HCT116 (cell line): ENCODE results near the gene S1PR2. TPM values are rescaled to one million over a fixed set of nuclear protein-coding genes. Genes with fewer than 3 reads are reported as not detected.

Source experiments
- ATAC-seq: fragments of 200-7000 bp; cut with Tn5 transposase; 2 replicates; pipeline ENCODE4 v1.9.1; 2020; ENCODE audit warnings: mild to moderate bottlenecking, moderate library complexity
- BruUV-seq: library from RNA; stranded (reverse); fragments of 400-500 nt; replicated peaks from 2 replicates; lab custom pipeline; 2021; lab: Mats Ljungman, UMichigan
- CTCF ChIA-PET: fragments of 300-600 bp; sonication (Branson Sonifier 250); formaldehyde crosslinking; loops from one replicate; lab custom pipeline; 2021; ENCODE audit warnings: antibody characterized with exemption; lab: Charles Lee
- POLR2A ChIA-PET: fragments of 300-600, 350-600 bp; sonication (Branson Sonifier 250); formaldehyde crosslinking; loops from one replicate; lab custom pipeline; 2021; ENCODE audit warnings: antibody characterized with exemption; lab: Charles Lee
- RAD21 ChIA-PET, 2 experiments: fragments of 300-600 bp; sonication (Branson Sonifier 250); formaldehyde crosslinking; loops; one replicate each; lab custom pipeline; 2023; ENCODE audit warnings: low total read pairs in 2 of 2; ENCODE audit not compliant: uncharacterized antibody in 2 of 2, unreplicated experiment in 2 of 2, low non-redundant PET in 1 of 2; lab: Charles Lee
- DNase-seq: peaks from one replicate; pipeline ENCODE4 v3.0.0-alpha.2; 2010; ENCODE audit warnings: low read depth, low spot score
- H2AFZ ChIP-seq: fragments of 200-600 bp; shearing (Covaris generic), sonication (generic); 2 replicates; pipeline ENCODE4 v1.6.1; 2017; ENCODE audit warnings: low read depth, mixed run types, mixed read lengths, antibody characterized with exemption, low read length; ENCODE audit not compliant: poor library complexity, severe bottlenecking
- H3K27ac ChIP-seq: 2 replicates; pipeline ENCODE4 v1.5.1; 2012; ENCODE audit warnings: low read depth, low read length
- H3K27me3 ChIP-seq: fragments of 200-600 bp; sonication (generic); 2 replicates; pipeline ENCODE4 v1.6.1; 2016; ENCODE audit warnings: mixed run types, low read length, mixed read lengths; ENCODE audit not compliant: insufficient read depth
- H3K36me3 ChIP-seq, 2 experiments: fragments of 200-500 bp in 1 of 2; fragments of 200-600 bp in 1 of 2; sonication (Bioruptor generic) in 1 of 2; sonication (generic) in 1 of 2; 2 replicates each; pipeline versions ENCODE4 v1.5.1 to v1.6.1; 2014 to 2016; ENCODE audit warnings: low read length in 2 of 2, inconsistent platforms in 1 of 2, mixed read lengths in 1 of 2, mixed run types in 1 of 2; ENCODE audit not compliant: insufficient read depth in 2 of 2, control insufficient read depth in 1 of 2
- H3K4me1 ChIP-seq, 2 experiments: fragments of 200-600 bp in 1 of 2; sonication (generic) in 1 of 2; 2 replicates each; pipeline versions ENCODE4 v1.5.1 to v1.6.1; 2012 to 2017; ENCODE audit warnings: low read length in 2 of 2, inconsistent platforms in 1 of 2, mild to moderate bottlenecking in 1 of 2, mixed read lengths in 1 of 2, mixed run types in 1 of 2, moderate library complexity in 1 of 2; ENCODE audit not compliant: insufficient read depth in 2 of 2, control insufficient read depth in 1 of 2
- H3K4me2 ChIP-seq: fragments of 200-600 bp; sonication (generic); 2 replicates; pipeline ENCODE4 v1.6.1; 2017; ENCODE audit warnings: mixed run types, low read length, mixed read lengths
- H3K4me3 ChIP-seq, 2 experiments: fragments of 200-600 bp in 1 of 2; sonication (generic) in 1 of 2; replicated peaks in 1 of 2; 2 replicates each; pipeline ENCODE4 v1.5.1; 2011 to 2016; ENCODE audit warnings: low read length in 2 of 2, control low read depth in 1 of 2, low read depth in 1 of 2, mild to moderate bottlenecking in 1 of 2, mixed read lengths in 1 of 2, mixed run types in 1 of 2
- H3K79me2 ChIP-seq: fragments of 200-600 bp; sonication (generic); 2 replicates; pipeline ENCODE4 v1.6.1; 2017; ENCODE audit warnings: mild to moderate bottlenecking, mixed run types, low read length, moderate library complexity, mixed read lengths; ENCODE audit not compliant: insufficient read depth
- H3K9ac ChIP-seq: fragments of 200-600 bp; sonication (generic); 2 replicates; pipeline ENCODE4 v1.6.1; 2016; ENCODE audit warnings: low read length, mixed read lengths
- H3K9me2 ChIP-seq: fragments of 200-600 bp; sonication (generic), shearing (Covaris generic); 2 replicates; pipeline ENCODE4 v1.6.1; 2017; ENCODE audit warnings: mixed run types, mild to moderate bottlenecking, moderate library complexity; ENCODE audit not compliant: insufficient read depth
- H3K9me3 ChIP-seq, 2 experiments: fragments of 200-500 bp in 1 of 2; fragments of 200-600 bp in 1 of 2; sonication (Bioruptor generic) in 1 of 2; sonication (generic) in 1 of 2; 2 replicates each; pipeline ENCODE4 v1.6.1; 2014 to 2017; ENCODE audit warnings: low read length in 2 of 2, mixed read lengths in 2 of 2, inconsistent platforms in 1 of 2, low read depth in 1 of 2, mild to moderate bottlenecking in 1 of 2, mixed run types in 1 of 2, moderate library complexity in 1 of 2; ENCODE audit not compliant: control insufficient read depth in 1 of 2, insufficient read depth in 1 of 2
- H4K20me1 ChIP-seq: fragments of 200-600 bp; sonication (generic), shearing (Covaris generic); 2 replicates; pipeline ENCODE4 v1.6.1; 2017; ENCODE audit warnings: mixed run types, mild to moderate bottlenecking, moderate library complexity; ENCODE audit not compliant: insufficient read depth
- CBX3 ChIP-seq: IDR thresholded peaks from 2 replicates; pipeline ENCODE4 v1.6.1; 2012; ENCODE audit warnings: low read depth
- CEBPB ChIP-seq: IDR thresholded peaks from 2 replicates; pipeline ENCODE4 v1.6.1; 2012; ENCODE audit warnings: low read depth
- EGR1 ChIP-seq: IDR thresholded peaks from 2 replicates; pipeline ENCODE4 v1.6.1; 2012; ENCODE audit warnings: low read depth
- ELF1 ChIP-seq: IDR thresholded peaks from 2 replicates; pipeline ENCODE4 v1.6.1; 2012; ENCODE audit warnings: low read depth, borderline replicate concordance
- JUND ChIP-seq: IDR thresholded peaks from 2 replicates; pipeline ENCODE4 v1.6.1; 2012
- POLR2AphosphoS5 ChIP-seq: IDR thresholded peaks from 2 replicates; pipeline ENCODE4 v1.6.1; 2011; ENCODE audit warnings: mild to moderate bottlenecking, low read depth, low read length, moderate library complexity
- SIN3A ChIP-seq: IDR thresholded peaks from 2 replicates; pipeline ENCODE4 v1.6.1; 2012; ENCODE audit warnings: low read depth
- SP1 ChIP-seq: IDR thresholded peaks from 2 replicates; pipeline ENCODE4 v1.6.1; 2012; ENCODE audit warnings: low read depth
- SRF ChIP-seq: IDR thresholded peaks from 2 replicates; pipeline ENCODE4 v1.6.1; 2012; ENCODE audit warnings: low read depth
- TCF7L2 ChIP-seq: IDR thresholded peaks from 2 replicates; pipeline ENCODE4 v1.7.0; 2011; ENCODE audit warnings: borderline replicate concordance, inconsistent platforms; ENCODE audit not compliant: insufficient read depth, insufficient read length; ENCODE audit errors: extremely low read depth
- ZFX ChIP-seq: fragments of 450-650 bp; IDR thresholded peaks from 2 replicates; pipeline ENCODE4 v1.6.1; 2017
- ZNF274 ChIP-seq: fragments of 200-500 bp; sonication (Bioruptor generic); IDR thresholded peaks from 2 replicates; pipeline ENCODE4 v1.6.1; 2014; ENCODE audit warnings: mild to moderate bottlenecking, low read depth, low read length, inconsistent platforms
- intact Hi-C: fragments of 100-400 bp; cut with micrococcal nuclease; formaldehyde crosslinking; loops from 2 replicates; pipeline ENCODE4 v1.10.0; 2022
- total RNA-seq: library from RNA; stranded (reverse); gene quantifications from one replicate; pipeline ENCODE4 v1.2.1, GENCODE V29; 2021; ENCODE audit not compliant: unreplicated experiment
- TF ChIP-seq, protein P1 (sequence below), 3 experiments: fragments of 200-600 bp in 1 of 3; sonication (generic) in 1 of 3; IDR thresholded peaks in 2 of 3; conservative IDR thresholded peaks in 1 of 3; 2 replicates each; pipeline ENCODE4 v1.5.1; 2012 to 2017; ENCODE audit warnings: low read depth in 2 of 3, low read length in 2 of 3, antibody characterized with exemption in 1 of 3, borderline replicate concordance in 1 of 3, control low read depth in 1 of 3, mild to moderate bottlenecking in 1 of 3, mixed read lengths in 1 of 3, mixed run types in 1 of 3, moderate library complexity in 1 of 3; ENCODE audit not compliant: insufficient read depth in 1 of 3
- TF ChIP-seq, protein P2 (sequence below): IDR thresholded peaks from 2 replicates; pipeline ENCODE4 v1.6.1; 2012
- TF ChIP-seq, protein P3 (sequence below): IDR thresholded peaks from 2 replicates; pipeline ENCODE4 v1.6.1; 2012
- TF ChIP-seq, protein P4 (sequence below): IDR thresholded peaks from 2 replicates; pipeline ENCODE4 v1.6.1; 2012; ENCODE audit warnings: low read depth

S1PR2 gene
- total RNA-seq, 1 experiment from 2014 or later, result 6.1 TPM

DNA sequence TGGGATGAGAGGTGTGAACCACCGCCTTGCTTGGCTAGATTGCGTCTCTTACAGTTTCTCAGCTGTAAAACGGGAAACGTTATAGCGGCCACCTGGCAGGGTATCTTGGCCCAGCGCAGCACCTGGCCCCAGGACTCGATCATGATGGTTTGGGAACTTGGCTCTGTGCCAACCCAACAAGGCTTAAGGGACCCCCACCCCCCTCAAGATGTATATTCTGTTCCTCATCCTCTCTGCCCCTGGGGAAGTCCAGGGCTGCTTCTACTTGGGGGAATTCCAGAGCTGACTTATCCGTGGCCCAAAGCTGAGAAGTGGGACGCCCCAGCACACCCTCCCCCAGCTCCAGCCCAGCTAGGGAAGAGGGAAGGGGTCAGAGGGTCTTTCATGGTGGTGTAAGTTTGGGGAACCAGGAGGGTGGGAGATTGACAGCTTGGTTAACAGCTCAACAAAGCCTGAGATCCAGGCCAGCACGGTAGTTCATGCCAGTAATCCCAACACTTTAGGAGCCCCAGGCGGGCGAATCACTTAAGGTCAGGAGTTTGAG is 40.5 kb upstream of the S1PR2 start:
- ATAC-seq, result no peak
- peak overlapping the region; percentile 50; the same call in 1 of the 2 replicates for H3K9ac ChIP-seq
- peak overlapping the region in 1 of 2 experiments; percentile 33; a peak in 2 of 4 replicates for H3K4me3 ChIP-seq
- intact Hi-C loops, result no loop called here
- H3K27me3 ChIP-seq, result no peaks in the 10 kb centered on the region
- TSS peak; percentile 81 for BruUV-seq
- no peaks in the 10 kb centered on the region for H3K79me2 ChIP-seq
- CTCF ChIA-PET, result interaction anchor here (0.8 to 7.2 kb wide), 4 partner anchors 12 to 120 kb away, joined by 5 to 131 read pairs (median 21); no protein-coding TSS in a partner anchor
- peaks cover 0 to 4% of the 10 kb centered on the region in 2 experiments; a peak in 2 of 4 replicates for H3K36me3 ChIP-seq
- peak overlapping the region; percentile 79 for H3K4me2 ChIP-seq
- no peak overlapping the region; the same call in 1 of the 2 replicates for H3K27ac ChIP-seq
- DNase-seq, result no peak
- H3K9me2 ChIP-seq, result no peaks in the 10 kb centered on the region
- TF ChIP-seq CBX3 (no peak), JUND (no peak), TCF7L2 (no peak), SP1 (no peak), ZFX (no peak), CEBPB (no peak), SIN3A (no peak), EGR1 (no peak), ELF1 (no peak), SRF (no peak), POLR2AphosphoS5 (no peak), ZNF274 (no peak)
- TF ChIP-seq, protein P1, sequence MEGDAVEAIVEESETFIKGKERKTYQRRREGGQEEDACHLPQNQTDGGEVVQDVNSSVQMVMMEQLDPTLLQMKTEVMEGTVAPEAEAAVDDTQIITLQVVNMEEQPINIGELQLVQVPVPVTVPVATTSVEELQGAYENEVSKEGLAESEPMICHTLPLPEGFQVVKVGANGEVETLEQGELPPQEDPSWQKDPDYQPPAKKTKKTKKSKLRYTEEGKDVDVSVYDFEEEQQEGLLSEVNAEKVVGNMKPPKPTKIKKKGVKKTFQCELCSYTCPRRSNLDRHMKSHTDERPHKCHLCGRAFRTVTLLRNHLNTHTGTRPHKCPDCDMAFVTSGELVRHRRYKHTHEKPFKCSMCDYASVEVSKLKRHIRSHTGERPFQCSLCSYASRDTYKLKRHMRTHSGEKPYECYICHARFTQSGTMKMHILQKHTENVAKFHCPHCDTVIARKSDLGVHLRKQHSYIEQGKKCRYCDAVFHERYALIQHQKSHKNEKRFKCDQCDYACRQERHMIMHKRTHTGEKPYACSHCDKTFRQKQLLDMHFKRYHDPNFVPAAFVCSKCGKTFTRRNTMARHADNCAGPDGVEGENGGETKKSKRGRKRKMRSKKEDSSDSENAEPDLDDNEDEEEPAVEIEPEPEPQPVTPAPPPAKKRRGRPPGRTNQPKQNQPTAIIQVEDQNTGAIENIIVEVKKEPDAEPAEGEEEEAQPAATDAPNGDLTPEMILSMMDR (IDR thresholded peaks at IDR 0.05 in 2 of 3, conservative IDR thresholded peaks at IDR 0.05 in 1 of 3; ENCODE audit: borderline replicate concordance in 1 of 3, insufficient read depth in 1 of 3, low read depth in 2 of 3, low read length in 2 of 3), result no peak
- TF ChIP-seq, protein P2, sequence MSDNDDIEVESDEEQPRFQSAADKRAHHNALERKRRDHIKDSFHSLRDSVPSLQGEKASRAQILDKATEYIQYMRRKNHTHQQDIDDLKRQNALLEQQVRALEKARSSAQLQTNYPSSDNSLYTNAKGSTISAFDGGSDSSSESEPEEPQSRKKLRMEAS, result no peak
- TF ChIP-seq, protein P3, sequence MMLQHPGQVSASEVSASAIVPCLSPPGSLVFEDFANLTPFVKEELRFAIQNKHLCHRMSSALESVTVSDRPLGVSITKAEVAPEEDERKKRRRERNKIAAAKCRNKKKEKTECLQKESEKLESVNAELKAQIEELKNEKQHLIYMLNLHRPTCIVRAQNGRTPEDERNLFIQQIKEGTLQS, result no peak
- TF ChIP-seq, protein P4, sequence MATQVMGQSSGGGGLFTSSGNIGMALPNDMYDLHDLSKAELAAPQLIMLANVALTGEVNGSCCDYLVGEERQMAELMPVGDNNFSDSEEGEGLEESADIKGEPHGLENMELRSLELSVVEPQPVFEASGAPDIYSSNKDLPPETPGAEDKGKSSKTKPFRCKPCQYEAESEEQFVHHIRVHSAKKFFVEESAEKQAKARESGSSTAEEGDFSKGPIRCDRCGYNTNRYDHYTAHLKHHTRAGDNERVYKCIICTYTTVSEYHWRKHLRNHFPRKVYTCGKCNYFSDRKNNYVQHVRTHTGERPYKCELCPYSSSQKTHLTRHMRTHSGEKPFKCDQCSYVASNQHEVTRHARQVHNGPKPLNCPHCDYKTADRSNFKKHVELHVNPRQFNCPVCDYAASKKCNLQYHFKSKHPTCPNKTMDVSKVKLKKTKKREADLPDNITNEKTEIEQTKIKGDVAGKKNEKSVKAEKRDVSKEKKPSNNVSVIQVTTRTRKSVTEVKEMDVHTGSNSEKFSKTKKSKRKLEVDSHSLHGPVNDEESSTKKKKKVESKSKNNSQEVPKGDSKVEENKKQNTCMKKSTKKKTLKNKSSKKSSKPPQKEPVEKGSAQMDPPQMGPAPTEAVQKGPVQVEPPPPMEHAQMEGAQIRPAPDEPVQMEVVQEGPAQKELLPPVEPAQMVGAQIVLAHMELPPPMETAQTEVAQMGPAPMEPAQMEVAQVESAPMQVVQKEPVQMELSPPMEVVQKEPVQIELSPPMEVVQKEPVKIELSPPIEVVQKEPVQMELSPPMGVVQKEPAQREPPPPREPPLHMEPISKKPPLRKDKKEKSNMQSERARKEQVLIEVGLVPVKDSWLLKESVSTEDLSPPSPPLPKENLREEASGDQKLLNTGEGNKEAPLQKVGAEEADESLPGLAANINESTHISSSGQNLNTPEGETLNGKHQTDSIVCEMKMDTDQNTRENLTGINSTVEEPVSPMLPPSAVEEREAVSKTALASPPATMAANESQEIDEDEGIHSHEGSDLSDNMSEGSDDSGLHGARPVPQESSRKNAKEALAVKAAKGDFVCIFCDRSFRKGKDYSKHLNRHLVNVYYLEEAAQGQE, result no peak
- RAD21 ChIA-PET, result interaction anchor here (1.2 to 3.2 kb wide), 4 partner anchors 18 to 119 kb away, joined by 3 to 31 read pairs (median 8); partner anchors contain the start of gene ICAM5 (in 1 of the 2)
- no peak overlapping the region for H2AFZ ChIP-seq
- POLR2A ChIA-PET, result no interaction called here
- H3K9me3 ChIP-seq, result no peaks in the 10 kb centered on the region
- no peaks in the 10 kb centered on the region for H4K20me1 ChIP-seq
- peaks cover 7 to 22% of the 10 kb centered on the region in 2 experiments; a peak in 3 of 4 replicates for H3K4me1 ChIP-seq
